Measurements from ENCODE around the gene LY6G6C.

LY6G6C gene, protein sequence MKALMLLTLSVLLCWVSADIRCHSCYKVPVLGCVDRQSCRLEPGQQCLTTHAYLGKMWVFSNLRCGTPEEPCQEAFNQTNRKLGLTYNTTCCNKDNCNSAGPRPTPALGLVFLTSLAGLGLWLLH

DNA sequence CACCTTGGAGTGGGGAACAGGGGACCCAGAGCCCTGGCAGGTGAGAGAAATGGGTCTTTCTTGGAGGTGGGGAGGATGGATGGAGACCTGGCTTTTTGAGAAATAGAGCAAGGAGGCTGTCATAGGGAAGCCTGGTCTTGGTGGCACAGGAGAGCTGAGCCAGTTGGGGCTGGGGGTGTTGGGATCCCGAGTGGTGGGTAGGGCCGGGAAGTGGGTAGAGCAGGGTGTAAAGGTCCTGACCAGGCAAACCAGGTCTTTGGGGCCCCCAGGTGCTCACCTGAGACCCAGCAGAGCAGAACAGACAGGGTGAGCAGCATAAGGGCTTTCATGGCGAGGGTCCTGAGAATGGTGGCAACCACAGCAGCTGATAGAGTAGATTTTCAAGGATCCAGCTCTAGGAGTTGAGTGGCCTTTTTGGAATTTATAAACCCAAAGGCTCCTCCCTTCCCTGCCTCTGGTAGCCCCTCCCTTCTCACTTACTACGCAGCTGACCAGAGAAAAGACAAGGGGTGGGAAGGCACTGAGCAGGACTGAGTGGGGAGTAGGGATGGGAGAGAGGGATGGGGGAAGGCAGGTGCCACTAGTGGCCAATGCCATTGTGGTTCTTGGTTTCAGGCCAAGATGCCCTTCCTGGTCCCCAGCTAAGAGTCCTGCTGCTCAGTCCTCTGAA is at the start of gene LY6G6C:
LY6G6C (minus strand) TSS at position 396 of the 670 bp plus-strand sequence; CDS start at position 329, 67 bp downstream.
- Mint-ChIP-seq H3K9me3 (no peaks in the 10 kb centered on the region), H3K4me1 (ENCODE audit: low read depth) (peaks cover 10% of the 10 kb centered on the region), H3K27ac (no peak within 1 kb of the TSS), H3K4me3 (no peak within 1 kb of the TSS), H3K36me3 (ENCODE audit: low read depth) (peaks cover 5% of the 10 kb centered on the region), H3K27me3 (ENCODE audit: low read depth) (no peaks in the 10 kb centered on the region)

DNA sequence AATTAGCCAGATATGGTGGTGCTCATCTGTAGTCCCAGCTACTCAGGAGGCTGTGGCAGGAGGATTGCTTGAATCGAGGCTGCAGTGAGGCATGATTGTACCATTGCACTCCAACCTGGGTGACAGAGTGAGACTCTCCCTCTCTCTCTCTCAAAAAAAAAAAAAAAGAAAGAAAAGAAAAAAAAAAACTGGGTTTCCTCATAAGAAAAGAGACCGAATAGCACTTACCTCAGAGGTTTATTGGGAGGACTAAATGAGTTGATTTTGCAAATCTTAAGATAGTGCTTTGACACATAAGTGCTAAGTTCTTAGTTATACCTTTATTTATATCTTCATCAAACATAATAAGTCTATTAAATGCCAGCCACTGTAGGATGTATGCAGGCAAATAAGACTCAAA is 49.3 kb upstream of the LY6G6C start:
- H3K27ac Mint-ChIP-seq, result peak overlapping the region; percentile 55
- peaks cover 7% of the 10 kb centered on the region for H3K36me3 Mint-ChIP-seq (ENCODE audit: low read depth)
- peaks cover 23% of the 10 kb centered on the region for H3K4me1 Mint-ChIP-seq (ENCODE audit: low read depth)
- H3K9me3 Mint-ChIP-seq, result no peaks in the 10 kb centered on the region
- H3K27me3 Mint-ChIP-seq (ENCODE audit: low read depth), result no peaks in the 10 kb centered on the region
- H3K4me3 Mint-ChIP-seq, result no peak overlapping the region

DNA sequence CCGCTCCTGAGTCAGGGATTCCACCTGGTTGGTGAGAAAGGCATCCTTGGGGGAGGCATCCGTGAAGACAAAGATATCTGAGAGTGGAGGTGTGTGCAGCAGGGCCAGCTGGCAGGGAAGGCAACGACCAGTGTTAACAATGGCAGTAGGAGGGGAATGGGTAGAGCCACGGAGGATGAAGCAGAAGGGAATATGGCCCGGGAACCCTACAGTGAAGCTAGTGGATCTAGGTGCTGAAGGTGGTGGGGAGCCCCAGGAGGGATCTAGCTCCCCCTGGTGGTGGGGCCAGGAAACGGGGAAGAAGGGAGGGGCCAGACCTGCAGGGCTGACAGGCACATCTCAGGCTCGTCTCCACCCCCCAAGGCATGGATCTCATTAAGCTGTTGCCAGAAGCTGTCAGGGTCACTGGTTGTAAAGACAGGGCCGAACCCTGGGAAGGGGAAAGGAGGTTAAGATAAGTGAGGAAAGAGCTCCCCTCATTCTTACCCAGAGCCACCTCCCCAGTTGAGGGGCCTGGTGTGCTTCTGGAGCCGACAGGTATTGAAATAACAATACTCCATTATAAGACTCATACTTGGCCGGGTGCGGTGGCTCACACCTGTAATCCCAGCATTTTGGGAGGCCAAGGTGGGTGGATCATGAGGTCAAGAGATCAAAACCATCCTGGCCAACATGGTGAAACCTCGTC is 48.3 kb upstream of the LY6G6C start:
- H3K36me3 Mint-ChIP-seq (ENCODE audit: low read depth), result peaks cover 7% of the 10 kb centered on the region
- no peaks in the 10 kb centered on the region for H3K9me3 Mint-ChIP-seq
- H3K27me3 Mint-ChIP-seq (ENCODE audit: low read depth), result no peaks in the 10 kb centered on the region
- H3K4me1 Mint-ChIP-seq (ENCODE audit: low read depth), result peaks cover 21% of the 10 kb centered on the region
- H3K27ac Mint-ChIP-seq, result peak overlapping the region; percentile 1
- H3K4me3 Mint-ChIP-seq, result no peak overlapping the region

DNA sequence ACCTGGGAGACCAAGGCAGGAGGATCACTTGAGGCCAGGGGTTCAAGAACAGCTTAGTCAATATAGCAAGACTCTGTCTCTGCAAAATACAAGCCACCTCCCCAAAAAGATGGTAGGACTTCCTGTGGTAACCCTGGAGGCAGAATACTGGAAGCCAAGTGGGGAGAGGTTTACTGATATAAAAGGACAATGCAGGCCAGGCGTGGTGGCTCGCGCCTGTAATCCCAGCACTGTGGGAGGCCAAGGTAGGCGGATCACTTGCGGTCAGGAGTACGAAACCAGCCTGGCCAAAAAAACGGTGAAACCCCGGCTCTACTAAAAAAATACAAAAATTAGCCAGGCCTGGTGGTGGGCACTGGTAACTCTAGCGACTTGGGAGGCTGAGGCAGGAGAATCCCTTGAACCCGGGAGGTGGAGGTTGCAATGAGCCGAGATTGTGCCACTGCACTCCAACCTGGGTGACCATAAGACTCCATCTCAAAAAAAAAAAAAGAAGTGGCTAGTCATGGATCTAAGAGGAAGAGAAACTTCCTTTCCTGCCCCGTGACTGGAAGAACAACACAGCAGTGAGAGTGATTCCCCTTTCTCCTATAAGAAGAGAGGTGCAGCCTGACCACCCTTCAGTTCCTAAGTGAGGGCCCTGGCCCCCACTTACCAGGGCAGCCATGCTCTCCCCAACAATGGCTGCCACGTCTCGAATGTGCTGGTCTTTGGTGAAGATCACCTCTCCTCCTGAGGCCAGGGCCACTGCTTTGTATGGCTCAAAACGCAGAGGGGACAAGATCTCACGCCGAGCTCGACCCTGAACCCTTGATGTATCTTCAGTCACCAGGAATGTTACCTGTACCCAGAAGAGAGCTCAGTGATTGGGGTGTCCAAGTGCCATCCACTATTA is 47.1 kb upstream of the LY6G6C start:
- Mint-ChIP-seq H3K27ac (no peak overlapping the region), H3K27me3 (ENCODE audit: low read depth) (no peaks in the 10 kb centered on the region), H3K4me1 (ENCODE audit: low read depth) (peaks cover 27% of the 10 kb centered on the region), H3K36me3 (ENCODE audit: low read depth) (peaks cover 9% of the 10 kb centered on the region), H3K4me3 (no peak overlapping the region), H3K9me3 (no peaks in the 10 kb centered on the region)

DNA sequence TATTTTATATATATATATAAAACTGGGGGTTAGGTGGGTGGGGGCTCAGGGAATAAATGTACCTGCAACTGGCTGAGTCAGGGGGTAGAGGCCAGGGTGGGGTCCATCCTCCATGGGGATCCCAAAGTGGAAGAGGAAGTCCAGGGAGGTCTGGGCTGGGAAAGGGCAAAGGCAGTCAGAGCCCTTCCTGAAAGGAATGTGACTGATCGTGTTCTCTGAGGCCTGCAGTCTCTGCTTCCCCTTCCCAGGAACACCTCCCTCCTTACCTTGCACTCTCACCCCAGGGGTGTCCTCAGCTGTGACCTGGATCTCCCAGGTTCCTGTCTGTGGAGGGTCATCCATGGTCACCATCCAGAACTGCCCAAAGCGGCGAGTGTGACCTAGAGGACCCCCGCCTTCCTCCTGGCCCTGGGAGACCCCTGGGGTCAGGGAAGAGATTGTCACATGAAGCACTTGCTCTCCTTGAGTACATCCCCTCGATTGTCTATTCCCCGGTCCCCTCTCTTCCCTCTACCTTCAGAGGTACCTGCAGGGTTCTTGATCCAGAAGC is 45.6 kb upstream of the LY6G6C start:
- Mint-ChIP-seq H3K36me3 (ENCODE audit: low read depth) (peaks cover 14% of the 10 kb centered on the region), H3K4me1 (ENCODE audit: low read depth) (peaks cover 25% of the 10 kb centered on the region), H3K4me3 (no peak overlapping the region), H3K9me3 (no peaks in the 10 kb centered on the region), H3K27ac (no peak overlapping the region), H3K27me3 (ENCODE audit: low read depth) (no peaks in the 10 kb centered on the region)

DNA sequence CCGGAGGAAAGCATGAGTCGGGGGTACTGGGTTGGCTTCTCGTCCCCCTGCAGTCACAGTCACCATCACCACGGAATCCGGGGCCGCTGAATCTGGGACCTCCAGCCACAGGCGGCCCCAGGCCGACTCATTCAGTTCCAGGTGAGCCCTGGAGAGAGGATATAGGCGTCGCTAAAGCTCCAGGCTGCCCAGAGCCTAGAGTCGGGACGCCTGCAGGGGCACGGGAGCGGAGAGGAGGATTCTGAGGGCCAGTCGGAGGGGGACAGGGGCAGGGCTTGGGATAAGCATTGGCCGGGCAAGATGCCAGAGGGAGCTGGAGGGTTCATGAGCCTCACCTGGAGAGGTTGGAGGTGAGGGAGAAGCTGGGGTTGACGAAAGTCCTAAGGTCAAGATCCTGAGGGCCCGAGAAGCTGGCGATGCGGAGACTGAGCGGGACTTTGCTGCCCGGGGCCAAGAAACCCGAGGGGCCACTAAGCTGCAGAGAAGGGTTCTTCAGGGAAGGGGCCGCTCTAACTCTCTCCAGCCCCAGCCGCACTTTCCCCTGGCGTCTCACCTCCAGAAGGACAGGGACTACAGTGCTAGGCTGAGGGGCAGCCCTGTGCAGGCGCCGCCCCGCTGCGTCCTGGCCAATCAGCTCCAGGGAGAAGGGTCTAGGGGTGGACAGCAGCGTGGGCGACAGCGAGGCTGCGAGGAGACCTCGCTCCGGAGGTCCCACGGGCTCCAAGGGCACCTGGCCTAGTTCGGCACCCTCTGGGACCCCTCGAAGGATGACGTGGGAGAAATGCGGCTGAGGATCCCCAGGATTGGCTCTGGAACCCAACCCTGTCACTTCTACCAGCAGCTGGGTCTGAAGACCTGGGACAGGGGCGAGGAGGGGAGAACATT is 44.6 kb upstream of the LY6G6C start:
- peaks cover 12% of the 10 kb centered on the region for H3K36me3 Mint-ChIP-seq (ENCODE audit: low read depth)
- no peaks in the 10 kb centered on the region for H3K27me3 Mint-ChIP-seq (ENCODE audit: low read depth)
- peaks cover 21% of the 10 kb centered on the region for H3K4me1 Mint-ChIP-seq (ENCODE audit: low read depth)
- H3K9me3 Mint-ChIP-seq, result no peaks in the 10 kb centered on the region
- H3K27ac Mint-ChIP-seq, result no peak overlapping the region
- H3K4me3 Mint-ChIP-seq, result no peak overlapping the region

DNA sequence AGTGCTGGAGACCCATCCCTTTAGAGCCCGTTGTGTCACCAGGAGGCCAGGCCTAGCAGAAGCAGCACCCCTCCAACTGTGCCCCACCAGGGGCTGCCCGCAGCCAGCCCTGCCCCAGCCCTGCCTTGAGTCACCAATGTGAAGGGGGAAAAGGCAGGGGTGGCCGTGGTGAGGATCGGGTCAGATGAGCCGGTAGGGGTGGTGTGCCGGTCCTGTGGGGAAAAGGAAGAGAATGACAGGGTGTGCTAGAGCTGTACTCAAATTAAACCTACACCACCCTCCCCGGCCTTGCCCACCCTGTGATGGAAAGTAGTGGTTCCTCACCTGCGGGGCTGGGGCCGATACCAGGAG is 44.0 kb upstream of the LY6G6C start:
- H3K27me3 Mint-ChIP-seq (ENCODE audit: low read depth), result no peaks in the 10 kb centered on the region
- no peaks in the 10 kb centered on the region for H3K9me3 Mint-ChIP-seq
- H3K36me3 Mint-ChIP-seq (ENCODE audit: low read depth), result peaks cover 12% of the 10 kb centered on the region
- no peak overlapping the region for H3K4me3 Mint-ChIP-seq
- H3K4me1 Mint-ChIP-seq (ENCODE audit: low read depth), result peaks cover 22% of the 10 kb centered on the region
- no peak overlapping the region for H3K27ac Mint-ChIP-seq

DNA sequence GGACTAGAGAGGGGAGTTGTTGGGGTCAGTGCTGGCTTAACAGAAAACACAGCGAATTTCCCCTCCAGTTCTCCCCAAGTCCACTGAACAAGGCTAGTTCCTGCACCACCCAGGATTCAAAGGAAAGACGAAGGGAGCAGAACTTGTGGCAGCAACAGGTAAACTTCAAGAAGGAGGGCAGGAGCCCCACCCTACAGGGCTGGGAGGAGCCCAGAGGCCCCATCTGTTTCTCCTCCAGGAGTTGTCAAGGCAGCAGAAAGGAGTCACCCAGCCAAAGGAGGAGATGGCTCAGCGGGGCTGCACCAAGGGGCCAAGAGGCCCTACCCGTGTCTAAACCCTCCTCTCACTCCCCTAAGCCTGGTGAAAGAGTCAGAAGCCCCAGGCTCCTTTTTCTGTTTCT is 42.7 kb upstream of the LY6G6C start:
- Mint-ChIP-seq H3K36me3 (ENCODE audit: low read depth) (peaks cover 16% of the 10 kb centered on the region), H3K9me3 (no peaks in the 10 kb centered on the region), H3K4me3 (no peak overlapping the region), H3K27me3 (ENCODE audit: low read depth) (no peaks in the 10 kb centered on the region), H3K27ac (peak overlapping the region; percentile 14), H3K4me1 (ENCODE audit: low read depth) (peaks cover 20% of the 10 kb centered on the region)

DNA sequence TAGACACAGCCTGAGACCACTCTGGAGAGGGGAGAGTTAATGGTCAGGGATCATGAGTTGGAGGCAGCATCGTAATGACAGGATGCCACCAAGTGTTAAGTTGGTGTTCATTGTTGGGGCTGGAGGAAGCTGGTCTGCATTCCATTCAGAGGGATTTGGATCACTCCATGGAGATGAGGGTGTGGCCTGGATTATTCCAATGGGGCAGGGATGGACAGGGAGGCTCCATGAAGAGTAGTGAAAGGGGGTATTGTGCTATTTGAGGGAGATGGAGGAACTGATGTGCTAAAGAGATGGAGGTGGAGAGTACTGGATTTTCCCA is 42.0 kb upstream of the LY6G6C start:
- Mint-ChIP-seq H3K27ac (peak overlapping the region; percentile 73), H3K27me3 (ENCODE audit: low read depth) (no peaks in the 10 kb centered on the region), H3K4me1 (ENCODE audit: low read depth) (peaks cover 21% of the 10 kb centered on the region), H3K36me3 (ENCODE audit: low read depth) (peaks cover 18% of the 10 kb centered on the region), H3K4me3 (no peak overlapping the region), H3K9me3 (no peaks in the 10 kb centered on the region)

DNA sequence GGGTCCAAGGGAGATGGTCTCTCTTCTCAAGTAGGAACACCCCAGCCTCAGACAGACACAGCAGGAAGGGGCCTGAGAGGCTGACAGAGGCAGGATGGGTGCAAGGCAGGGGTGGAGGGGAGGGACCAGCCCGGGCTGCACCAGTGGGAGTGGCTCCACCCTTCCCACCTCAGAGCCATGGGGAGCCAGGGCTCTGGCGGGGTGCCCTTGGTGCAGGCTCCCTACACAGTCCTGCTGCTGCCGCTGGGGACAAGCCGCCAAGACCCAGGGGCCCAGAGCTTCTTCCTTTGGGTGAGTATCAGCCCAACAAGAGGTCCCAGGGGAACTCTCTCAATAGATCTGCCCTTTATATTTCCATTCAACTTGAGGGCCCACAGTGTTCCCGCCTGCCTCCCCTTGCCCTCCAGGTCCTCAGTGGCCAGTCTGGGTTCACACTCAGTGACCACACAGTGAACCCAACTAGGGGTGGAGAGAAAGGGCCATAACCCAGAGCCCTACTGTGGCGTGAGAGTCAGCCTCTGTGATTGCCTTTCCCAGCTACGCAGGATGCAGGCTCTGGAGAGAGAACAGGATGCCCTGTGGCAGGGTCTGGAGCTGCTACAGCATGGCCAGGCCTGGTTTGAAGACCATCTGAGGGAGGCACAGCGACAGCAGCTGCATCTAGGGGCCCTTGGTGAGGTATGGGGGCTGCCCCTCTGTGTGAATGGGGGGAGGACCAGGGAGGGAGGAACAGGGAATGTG is 41.5 kb upstream of the LY6G6C start:
- Mint-ChIP-seq H3K4me1 (ENCODE audit: low read depth) (peaks cover 21% of the 10 kb centered on the region), H3K27ac (peak overlapping the region; percentile 73), H3K4me3 (no peak overlapping the region), H3K36me3 (ENCODE audit: low read depth) (peaks cover 19% of the 10 kb centered on the region), H3K27me3 (ENCODE audit: low read depth) (no peaks in the 10 kb centered on the region), H3K9me3 (no peaks in the 10 kb centered on the region)

DNA sequence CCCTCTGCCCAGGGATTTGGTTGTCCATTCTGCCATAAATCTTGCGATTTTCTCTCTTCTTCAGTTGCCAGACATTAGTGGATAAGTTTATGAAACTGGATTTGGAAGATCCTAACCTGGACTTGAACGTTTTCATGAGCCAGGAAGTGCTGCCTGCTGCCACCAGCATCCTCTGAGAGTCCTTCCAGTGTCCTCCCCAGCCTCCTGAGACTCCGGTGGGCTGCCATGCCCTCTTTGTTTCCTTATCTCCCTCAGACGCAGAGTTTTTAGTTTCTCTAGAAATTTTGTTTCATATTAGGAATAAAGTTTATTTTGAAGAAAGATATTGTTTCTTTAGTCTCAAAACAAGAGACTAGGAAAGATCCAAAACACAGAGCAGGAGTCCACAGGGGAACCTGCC is 40.8 kb upstream of the LY6G6C start, which contains the start of gene SAPCD1:
SAPCD1 (plus strand) TSS at position 301 of the 400 bp plus-strand sequence. CDS start 399 bp downstream, outside the sequence.
- Mint-ChIP-seq H3K27me3 (ENCODE audit: low read depth) (no peaks in the 10 kb centered on the region), H3K9me3 (no peaks in the 10 kb centered on the region), H3K4me1 (ENCODE audit: low read depth) (peaks cover 21% of the 10 kb centered on the region), H3K36me3 (ENCODE audit: low read depth) (peaks cover 19% of the 10 kb centered on the region), H3K4me3 (no peak within 1 kb of the TSS), H3K27ac (peak within 1 kb of the TSS; percentile 73)

DNA sequence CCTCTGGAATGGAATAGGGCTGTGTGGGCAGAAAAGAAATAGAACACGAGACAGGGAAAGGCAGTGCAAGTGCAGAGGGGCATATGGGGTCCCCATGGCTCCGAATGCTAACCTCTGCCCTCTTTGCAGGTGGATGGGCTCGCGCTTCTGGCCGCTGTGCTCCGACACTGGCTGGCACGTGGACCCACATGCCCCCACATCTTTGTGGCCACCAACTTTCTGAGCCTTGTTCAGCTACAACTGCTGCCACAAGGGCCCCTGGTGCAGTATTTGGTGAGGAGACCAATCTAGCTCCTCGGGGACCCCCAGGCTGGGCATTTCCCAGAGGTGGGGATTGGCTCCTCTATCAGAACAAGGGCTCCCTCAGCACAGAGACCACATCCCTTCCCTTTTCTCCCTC is 39.8 kb upstream of the LY6G6C start:
- Mint-ChIP-seq H3K4me1 (ENCODE audit: low read depth) (peaks cover 21% of the 10 kb centered on the region), H3K9me3 (no peaks in the 10 kb centered on the region), H3K27ac (no peak overlapping the region), H3K36me3 (ENCODE audit: low read depth) (peaks cover 19% of the 10 kb centered on the region), H3K27me3 (ENCODE audit: low read depth) (no peaks in the 10 kb centered on the region), H3K4me3 (no peak overlapping the region)

DNA sequence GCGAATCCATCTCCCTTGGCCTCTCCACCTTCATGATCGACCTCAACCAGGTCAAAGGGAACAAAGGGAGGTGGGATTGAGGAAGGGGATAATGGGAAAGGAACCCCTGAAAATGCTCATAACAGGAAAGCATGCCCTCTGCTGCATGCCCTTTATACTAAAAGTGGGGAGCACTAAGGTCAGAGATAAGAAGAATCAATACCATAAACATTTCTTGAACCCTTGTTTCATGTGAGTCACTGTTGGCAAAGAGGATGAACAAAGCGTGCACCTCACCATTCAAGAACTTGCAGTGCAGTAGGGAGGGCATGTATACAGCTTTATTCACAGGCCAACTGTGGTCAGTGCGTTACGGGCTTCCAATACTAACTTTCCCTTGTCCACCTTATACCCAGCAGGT is 39.2 kb upstream of the LY6G6C start:
- Mint-ChIP-seq H3K4me3 (no peak overlapping the region), H3K36me3 (ENCODE audit: low read depth) (peaks cover 19% of the 10 kb centered on the region), H3K27me3 (ENCODE audit: low read depth) (no peaks in the 10 kb centered on the region), H3K4me1 (ENCODE audit: low read depth) (peaks cover 21% of the 10 kb centered on the region), H3K9me3 (no peaks in the 10 kb centered on the region), H3K27ac (no peak overlapping the region)
